Neutrophil (primary cell): ENCODE measurements around the gene INS.

Source experiments
- H3K27ac ChIP-seq: fragments of 200-600 bp; sonication (generic); 2 replicates; pipeline ENCODE4 v1.5.1; 2016; ENCODE audit warnings: mild to moderate bottlenecking, moderate library complexity
- H3K27me3 ChIP-seq: fragments of 200-600 bp; sonication (generic); 2 replicates; pipeline ENCODE4 v1.6.0; 2016; ENCODE audit warnings: mild to moderate bottlenecking
- H3K36me3 ChIP-seq: fragments of 200-600 bp; sonication (generic); 2 replicates; pipeline ENCODE4 v1.5.1; 2017
- H3K4me1 ChIP-seq, 2 experiments: fragments of 200-600 bp in 1 of 2; sonication (generic) in 1 of 2; 1 replicate in 1 of 2; 2 replicates in 1 of 2; pipeline versions ENCODE4 v1.5.1 to v1.6.1; 2013 to 2016; ENCODE audit warnings: low read depth in 1 of 2, low read length in 1 of 2, mild to moderate bottlenecking in 1 of 2, moderate library complexity in 1 of 2; ENCODE audit not compliant: control insufficient read depth in 1 of 2, insufficient read depth in 1 of 2
- H3K4me3 ChIP-seq, 2 experiments: fragments of 200-600 bp in 1 of 2; sonication (generic) in 1 of 2; 1 replicate in 1 of 2; 2 replicates in 1 of 2; pipeline ENCODE4 v1.5.1; 2013 to 2016; ENCODE audit warnings: low read depth in 1 of 2, low read length in 1 of 2, mild to moderate bottlenecking in 1 of 2, moderate library complexity in 1 of 2
- H3K9me3 ChIP-seq: fragments of 200-600 bp; sonication (generic); 2 replicates; pipeline ENCODE4 v1.5.1; 2016
- CTCF ChIP-seq: fragments of 200-600 bp; sonication (generic); IDR thresholded peaks from 2 replicates; pipeline ENCODE4 v1.5.1; 2016; ENCODE audit warnings: antibody characterized with exemption

Gene INS

GRCh38 chr11:2159536-2160413, 1.2 kb downstream of the INS start:
- H3K4me1 ChIP-seq = no peaks in the 10 kb centered on the region
- H3K9me3 ChIP-seq = no peaks in the 10 kb centered on the region
- no peaks in the 10 kb centered on the region for H3K36me3 ChIP-seq
- H3K27ac ChIP-seq = no peak overlapping the region
- no peak overlapping the region for H3K4me3 ChIP-seq
- TF ChIP-seq CTCF = no peak
- H3K27me3 ChIP-seq = peaks cover under 1% of the 10 kb centered on the region

DNA sequence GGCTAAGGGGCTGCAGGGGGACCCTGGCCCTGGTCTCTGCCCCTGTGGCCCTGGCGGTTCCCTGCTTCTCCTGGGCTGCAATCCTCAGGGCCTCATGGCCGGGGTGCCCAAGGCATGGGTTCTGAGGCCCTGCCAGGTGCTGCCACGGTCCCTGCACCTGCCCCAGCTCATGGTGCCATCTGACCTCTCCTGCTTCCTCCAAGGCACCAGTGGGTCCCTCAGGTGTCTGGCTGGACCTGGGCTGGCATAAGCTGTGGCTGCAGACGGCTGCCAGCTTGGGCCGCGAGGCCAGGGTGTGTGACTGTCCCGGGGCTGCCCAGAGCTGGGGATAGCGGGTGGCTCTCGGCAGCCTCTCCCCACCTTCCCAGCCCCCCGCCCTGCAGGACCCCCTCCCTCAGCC, 2.0 kb downstream of the INS start:
- Histone ChIP-seq H3K27me3 (peaks cover 3% of the 10 kb centered on the region), H3K27ac (no peak overlapping the region), H3K4me1 (no peaks in the 10 kb centered on the region)

DNA sequence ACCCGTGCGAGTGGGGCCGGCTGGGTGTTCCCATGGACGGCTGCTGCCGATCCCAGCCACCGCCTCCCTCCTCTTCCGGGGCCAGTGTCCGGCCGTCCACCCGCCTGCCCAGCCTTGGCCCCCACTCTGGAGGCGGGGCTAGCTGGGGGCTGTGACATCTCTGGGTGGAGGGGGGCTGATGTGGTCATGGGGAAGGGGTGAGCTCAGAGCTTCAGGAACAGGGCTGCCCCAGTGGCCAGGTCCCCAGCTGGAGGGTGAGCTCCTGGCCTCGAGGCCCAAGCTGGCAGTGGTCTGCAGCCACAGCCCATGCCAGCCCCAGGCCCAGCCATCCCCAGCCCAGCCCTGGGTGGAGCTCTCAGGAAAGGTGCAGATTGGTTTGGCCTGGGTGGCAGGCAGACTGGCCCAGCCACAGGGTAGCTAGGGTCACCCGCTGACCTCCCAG, 2.7 kb downstream of the INS start:
- peaks cover 9% of the 10 kb centered on the region for H3K27me3 ChIP-seq
- H3K4me3 ChIP-seq = no peak overlapping the region
- no peaks in the 10 kb centered on the region for H3K9me3 ChIP-seq
- H3K27ac ChIP-seq = no peak overlapping the region
- H3K4me1 ChIP-seq = no peaks in the 10 kb centered on the region
- no peaks in the 10 kb centered on the region for H3K36me3 ChIP-seq
- TF ChIP-seq CTCF = no peak

More for the DNA sequence above, 2.0 kb downstream of the INS start:
- Histone ChIP-seq H3K9me3 (no peaks in the 10 kb centered on the region), H3K4me3 (no peak overlapping the region), H3K36me3 (no peaks in the 10 kb centered on the region)
- TF ChIP-seq CTCF = no peak

- H3K27me3 ChIP-seq = peaks cover 18% of the 10 kb centered on the region
- no peak for TF ChIP-seq CTCF
- H3K36me3 ChIP-seq = no peaks in the 10 kb centered on the region
- H3K4me1 ChIP-seq = no peaks in the 10 kb centered on the region
- no peaks in the 10 kb centered on the region for H3K9me3 ChIP-seq
- H3K4me3 ChIP-seq = no peak overlapping the region
- no peak overlapping the region for H3K27ac ChIP-seq
These were observed 3.5 kb downstream of the INS start for GRCh38 chr11:2157294-2158040.

DNA sequence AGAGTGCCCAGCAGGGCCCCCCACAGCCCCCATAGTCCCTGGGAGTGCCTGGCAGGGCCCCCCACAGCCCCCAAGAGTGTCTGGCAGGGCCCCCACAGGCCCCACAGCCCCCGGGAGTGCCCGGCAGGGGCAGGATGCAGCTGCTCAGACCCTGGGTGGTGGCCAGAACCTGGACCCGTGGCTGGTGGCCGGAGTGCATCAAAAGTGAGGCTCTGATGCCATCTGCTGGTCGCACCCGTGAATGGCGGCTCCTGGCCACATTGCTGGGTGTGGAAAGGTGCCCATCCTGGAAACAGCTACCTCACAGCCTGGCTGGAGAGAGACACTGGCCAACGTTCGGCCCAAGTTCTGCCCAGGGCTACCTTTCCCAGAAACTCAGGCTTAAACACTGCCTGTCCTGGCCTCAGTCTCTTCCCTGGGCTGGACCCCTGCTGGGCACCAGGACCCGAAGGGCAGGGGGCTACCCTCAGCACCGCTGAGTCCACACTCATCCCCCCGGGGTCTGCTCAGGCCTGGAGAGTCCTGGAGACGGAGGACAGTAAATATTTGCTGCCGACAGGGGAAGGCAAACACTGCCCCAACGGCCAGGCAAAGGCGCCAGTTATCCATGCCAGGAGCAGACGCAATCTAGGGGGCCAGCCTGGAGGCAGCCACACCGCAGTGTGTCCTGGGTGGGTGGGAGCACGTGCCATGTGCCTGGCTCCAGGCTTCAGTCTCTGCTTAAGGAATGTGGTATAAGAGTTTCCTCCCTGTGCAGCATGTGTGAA, 4.4 kb downstream of the INS start:
- Histone ChIP-seq H3K4me3 (no peak overlapping the region), H3K36me3 (no peaks in the 10 kb centered on the region), H3K27me3 (peaks cover 20% of the 10 kb centered on the region), H3K27ac (no peak overlapping the region), H3K4me1 (peaks cover 4 to 6% of the 10 kb centered on the region in 2 experiments), H3K9me3 (no peaks in the 10 kb centered on the region)
- TF ChIP-seq CTCF = peak; percentile 76
